Neural progenitor cell (in vitro differentiated cells): ENCODE measurements around the gene MBTPS2. TPM values are rescaled to one million over a fixed set of nuclear protein-coding genes. Genes with fewer than 3 reads are reported as not detected.

Experiments
- DNase-seq: peaks from one replicate; pipeline ENCODE4 v3.0.0-alpha.2; 2016; ENCODE audit warnings: low spot score
- H2AFZ ChIP-seq: fragments of 200-600 bp; sonication (generic); replicated peaks from 2 replicates; pipeline ENCODE4 v1.6.1; 2016; ENCODE audit warnings: antibody characterized with exemption
- H3F3A ChIP-seq: fragments of 200-600 bp; sonication (generic); 2 replicates; pipeline ENCODE4 v1.6.1; 2016; ENCODE audit warnings: antibody characterized with exemption, low read depth
- H3K27ac ChIP-seq: fragments of 200-600 bp; sonication (generic); 2 replicates; pipeline ENCODE4 v1.5.1; 2016; ENCODE audit warnings: mild to moderate bottlenecking
- H3K27me3 ChIP-seq: fragments of 200-600 bp; sonication (generic); 2 replicates; pipeline ENCODE4 v1.6.1; 2016; ENCODE audit warnings: mild to moderate bottlenecking, moderate library complexity
- H3K36me3 ChIP-seq: fragments of 200-600 bp; sonication (generic); 2 replicates; pipeline ENCODE4 v1.5.1; 2016
- H3K4me1 ChIP-seq: fragments of 200-600 bp; sonication (generic); 2 replicates; pipeline ENCODE4 v1.6.1; 2016; ENCODE audit warnings: mixed run types
- H3K4me2 ChIP-seq: fragments of 200-600 bp; sonication (generic); 2 replicates; pipeline ENCODE4 v1.6.1; 2016
- H3K4me3 ChIP-seq: fragments of 200-600 bp; sonication (generic); 2 replicates; pipeline ENCODE4 v1.5.1; 2016
- H3K79me2 ChIP-seq: fragments of 200-600 bp; sonication (generic); 2 replicates; pipeline ENCODE4 v1.6.1; 2016; ENCODE audit warnings: low read depth
- H3K9ac ChIP-seq: fragments of 200-600 bp; sonication (generic); 2 replicates; pipeline ENCODE4 v1.6.1; 2016
- H3K9me3 ChIP-seq: fragments of 200-600 bp; sonication (generic); 2 replicates; pipeline ENCODE4 v1.5.1; 2016; ENCODE audit warnings: low read depth
- H4K20me1 ChIP-seq: fragments of 200-600 bp; sonication (generic); 2 replicates; pipeline ENCODE4 v1.6.1; 2016; ENCODE audit warnings: low read depth
- H3K27ac Mint-ChIP-seq: 3 replicates; pipeline ENCODE4 v1.8.0; 2021; ENCODE audit warnings: mixed read lengths
- H3K27me3 Mint-ChIP-seq: 2 replicates; pipeline ENCODE4 v1.8.0; 2022; ENCODE audit warnings: low read depth, mild to moderate bottlenecking, inconsistent platforms, moderate library complexity, mixed read lengths; ENCODE audit not compliant: insufficient read depth
- H3K36me3 Mint-ChIP-seq: 3 replicates; pipeline ENCODE4 v1.8.0; 2021; ENCODE audit warnings: mixed read lengths
- H3K4me1 Mint-ChIP-seq: 3 replicates; pipeline ENCODE4 v1.8.0; 2021; ENCODE audit warnings: mixed read lengths
- H3K4me3 Mint-ChIP-seq: 3 replicates; pipeline ENCODE4 v1.8.0; 2021; ENCODE audit warnings: mild to moderate bottlenecking, moderate library complexity, mixed read lengths
- H3K9me3 Mint-ChIP-seq: 3 replicates; pipeline ENCODE4 v1.8.0; 2020; ENCODE audit warnings: mixed read lengths
- CTCF ChIP-seq: fragments of 200-600 bp; sonication (generic); IDR thresholded peaks from 2 replicates; pipeline ENCODE4 v1.5.1; 2017; ENCODE audit warnings: antibody characterized with exemption, mild to moderate bottlenecking
- EZH2 ChIP-seq: fragments of 200-600 bp; sonication (generic); IDR thresholded peaks from 2 replicates; pipeline ENCODE4 v1.6.1; 2017; ENCODE audit warnings: antibody characterized with exemption, mild to moderate bottlenecking, moderate library complexity
- EZH2phosphoT487 ChIP-seq: fragments of 200-600 bp; sonication (generic); IDR thresholded peaks from 2 replicates; pipeline ENCODE4 v1.6.1; 2017; ENCODE audit warnings: antibody characterized with exemption
- total RNA-seq: library from RNA; depleted of rRNA; stranded (reverse); fragments of >200 nt; gene quantifications from 2 replicates; pipeline ENCODE4 v1.2.3, GENCODE V29; 2015; ENCODE audit warnings: low replicate concordance

MBTPS2 gene
- total RNA-seq, 1 donor from 2014 or later, result 8.4 TPM

- Mint-ChIP-seq H3K36me3 (no peaks in the 10 kb centered on the region), H3K4me1 (peaks cover 8% of the 10 kb centered on the region)
Measured at GRCh38 chrX:21800344-21800770, 39.1 kb upstream of the MBTPS2 start.

GRCh38 chrX:21802054-21802670 is 37.3 kb upstream of the MBTPS2 start:
- H3K4me3 Mint-ChIP-seq, result no peak overlapping the region
- H3K27ac Mint-ChIP-seq, result no peak overlapping the region
- DNase-seq, result no peak
- H3K79me2 ChIP-seq, result no peaks in the 10 kb centered on the region
- H3K36me3 ChIP-seq, result no peaks in the 10 kb centered on the region
- no peak overlapping the region for H3K27ac ChIP-seq
- peaks cover 8% of the 10 kb centered on the region for H3K4me1 Mint-ChIP-seq
- H2AFZ ChIP-seq, result no peak overlapping the region
- H3K4me1 ChIP-seq, result no peaks in the 10 kb centered on the region
- no peaks in the 10 kb centered on the region for H3K9me3 ChIP-seq
- H4K20me1 ChIP-seq, result no peaks in the 10 kb centered on the region
- no peaks in the 10 kb centered on the region for H3K36me3 Mint-ChIP-seq
- H3K4me3 ChIP-seq, result no peak overlapping the region
- no peak for TF ChIP-seq CTCF
- TF ChIP-seq EZH2, result no peak
- no peak for TF ChIP-seq EZH2phosphoT487
- H3K9me3 Mint-ChIP-seq, result no peaks in the 10 kb centered on the region
- peaks cover 3% of the 10 kb centered on the region for H3K27me3 Mint-ChIP-seq
- no peak overlapping the region for H3K4me2 ChIP-seq
- H3K27me3 ChIP-seq, result no peaks in the 10 kb centered on the region
- no peak overlapping the region for H3K9ac ChIP-seq
- H3F3A ChIP-seq, result no peaks in the 10 kb centered on the region

More at GRCh38 chrX:21800344-21800770, 39.1 kb upstream of the MBTPS2 start:
- no peaks in the 10 kb centered on the region for H3K36me3 ChIP-seq
- no peaks in the 10 kb centered on the region for H3K79me2 ChIP-seq
- no peak overlapping the region for H3K4me3 ChIP-seq
- H3K27me3 ChIP-seq, result no peaks in the 10 kb centered on the region
- H3K4me3 Mint-ChIP-seq, result no peak overlapping the region
- TF ChIP-seq CTCF, result no peak
- TF ChIP-seq EZH2phosphoT487, result no peak
- no peak for TF ChIP-seq EZH2
- no peak overlapping the region for H3K27ac Mint-ChIP-seq
- H3K9me3 ChIP-seq, result no peaks in the 10 kb centered on the region
- DNase-seq, result no peak
- H3K9ac ChIP-seq, result no peak overlapping the region
- H2AFZ ChIP-seq, result no peak overlapping the region
- H3K27ac ChIP-seq, result no peak overlapping the region
- no peaks in the 10 kb centered on the region for H4K20me1 ChIP-seq
- H3K4me2 ChIP-seq, result no peak overlapping the region
- H3K4me1 ChIP-seq, result no peaks in the 10 kb centered on the region
- H3K27me3 Mint-ChIP-seq, result peaks cover 2% of the 10 kb centered on the region
- H3K9me3 Mint-ChIP-seq, result no peaks in the 10 kb centered on the region
- no peaks in the 10 kb centered on the region for H3F3A ChIP-seq

- Histone ChIP-seq H3F3A (no peaks in the 10 kb centered on the region), H2AFZ (no peak overlapping the region), H3K4me3 (no peak overlapping the region), H3K9me3 (no peaks in the 10 kb centered on the region), H3K36me3 (no peaks in the 10 kb centered on the region), H3K27ac (no peak overlapping the region), H3K9ac (no peak overlapping the region), H3K4me2 (no peak overlapping the region), H3K27me3 (no peaks in the 10 kb centered on the region), H3K4me1 (no peaks in the 10 kb centered on the region), H3K79me2 (no peaks in the 10 kb centered on the region), H4K20me1 (no peaks in the 10 kb centered on the region)
- TF ChIP-seq CTCF, result no peak
- no peak for TF ChIP-seq EZH2
- no peak for TF ChIP-seq EZH2phosphoT487
- DNase-seq, result no peak
- peaks cover 3% of the 10 kb centered on the region for H3K27me3 Mint-ChIP-seq
- no peak overlapping the region for H3K27ac Mint-ChIP-seq
- no peak overlapping the region for H3K4me3 Mint-ChIP-seq
- H3K9me3 Mint-ChIP-seq, result peaks cover 2% of the 10 kb centered on the region
- H3K4me1 Mint-ChIP-seq, result peaks cover 8% of the 10 kb centered on the region
- H3K36me3 Mint-ChIP-seq, result no peaks in the 10 kb centered on the region
Measured at GRCh38 chrX:21802839-21803238, 36.6 kb upstream of the MBTPS2 start.
